GM04504 (cell line): Measurements from ENCODE around the gene KRTAP10-2.
"Not testable (repeated sequence)": the region's sequence is repeated elsewhere in the genome, so short reads cannot be mapped to it uniquely, and the experiment has no call there.

Source experiments
- DNase-seq: peaks from one replicate; pipeline ENCODE4 v3.0.0-alpha.2; 2012; ENCODE audit warnings: low read depth

Gene KRTAP10-2

GRCh38 chr21:44583089-44583799 is 31.9 kb upstream of the KRTAP10-2 start:
- no peak for DNase-seq

GRCh38 chr21:44582055-44582454 is 30.8 kb upstream of the KRTAP10-2 start:
- DNase-seq, result no peak

- no peak for DNase-seq
These were observed 29.9 kb upstream of the KRTAP10-2 start for GRCh38 chr21:44581158-44581557.

- not testable (repeated sequence) for DNase-seq
These were observed 29.0 kb upstream of the KRTAP10-2 start, which contains the start of gene KRTAP10-5 for GRCh38 chr21:44580231-44580821. TSS of gene KRTAP10-5 (minus strand) at chr21:44580604. CDS start at chr21:44580578, 26 bp downstream.

- no peak for DNase-seq
These were observed 28.5 kb upstream of the KRTAP10-2 start for GRCh38 chr21:44579833-44580144.

GRCh38 chr21:44579056-44579832 is 27.9 kb upstream of the KRTAP10-2 start:
- DNase-seq, result no peak

- DNase-seq, result no peak
These were observed 27.2 kb upstream of the KRTAP10-2 start for GRCh38 chr21:44578371-44579055.

- no peak for DNase-seq
These were observed 24.7 kb upstream of the KRTAP10-2 start for GRCh38 chr21:44576025-44576420.

GRCh38 chr21:44575307-44576024 is 24.2 kb upstream of the KRTAP10-2 start:
- no peak for DNase-seq

GRCh38 chr21:44574457-44575306 is 23.4 kb upstream of the KRTAP10-2 start:
- no peak for DNase-seq

GRCh38 chr21:44573630-44574456 is 22.5 kb upstream of the KRTAP10-2 start, which contains the start of gene KRTAP10-4:
TSS of gene KRTAP10-4 (plus strand) at chr21:44573729. CDS start at chr21:44573759, 30 bp downstream.
- DNase-seq, result not testable (repeated sequence)

GRCh38 chr21:44572959-44573583 is 21.8 kb upstream of the KRTAP10-2 start:
- no peak for DNase-seq

GRCh38 chr21:44571844-44572782 is 20.8 kb upstream of the KRTAP10-2 start:
- DNase-seq, result no peak

- DNase-seq, result no peak
These were observed 20.0 kb upstream of the KRTAP10-2 start for GRCh38 chr21:44571296-44571695.

GRCh38 chr21:44569861-44570517 is 18.7 kb upstream of the KRTAP10-2 start:
- no peak for DNase-seq

GRCh38 chr21:44568667-44569556 is 17.6 kb upstream of the KRTAP10-2 start:
- no peak for DNase-seq

GRCh38 chr21:44568261-44568660 is 17.0 kb upstream of the KRTAP10-2 start:
- no peak for DNase-seq
